ENCODE data around the gene GPR87. TPM values are rescaled to one million over a fixed set of nuclear protein-coding genes. Genes with fewer than 3 reads are reported as not detected.

GPR87 gene
- total and polyA plus RNA-seq, 9 of the 15 experiments (the other 6 are each of a cell fraction or from before 2014, with no cell fraction given), result not detected

DNA sequence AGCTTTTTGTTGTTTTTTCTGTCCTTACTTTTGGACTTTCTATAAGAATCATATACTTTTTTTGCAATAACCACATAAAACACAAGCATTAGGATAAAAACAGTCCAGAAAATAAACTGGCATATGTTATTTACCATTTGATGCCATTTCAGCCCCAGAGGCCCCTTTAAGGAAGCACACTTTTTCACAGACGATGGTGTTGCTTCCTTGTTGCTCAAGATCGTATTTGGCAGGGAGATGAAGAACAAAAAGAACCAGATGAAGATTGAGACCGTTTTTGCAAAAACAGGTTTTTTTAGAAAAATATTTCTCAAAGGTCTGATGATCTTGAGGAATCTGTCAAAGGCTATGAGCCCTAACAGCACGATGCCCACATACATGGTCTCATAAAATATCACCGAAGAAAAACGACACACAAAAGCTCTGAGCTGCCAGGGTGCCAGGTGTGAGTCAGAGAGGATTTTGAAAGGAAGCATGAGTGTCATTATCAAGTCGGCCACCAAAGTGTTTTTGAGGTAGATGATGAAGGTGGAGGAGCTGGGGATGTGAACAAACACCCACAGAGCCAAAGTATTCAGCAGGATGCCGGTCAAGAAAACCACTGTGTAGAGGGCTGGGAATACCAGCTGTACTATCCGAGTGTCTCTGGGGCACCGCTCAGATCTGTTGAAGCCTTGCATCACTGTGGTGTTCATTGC, 11.8 kb upstream of the GPR87 start:
- no peak overlapping the region for H3K4me3 ChIP-seq
- FAIRE-seq, result no peak
- intact Hi-C loops (cut with micrococcal nuclease) (no loop called here), in situ Hi-C loops (cut with MboI) (no loop called here)
- ATAC-seq, result no peak
- H3K9me3 ChIP-seq (replicated peaks; ENCODE audit: control insufficient read depth, insufficient read depth, low read depth, low read length), result no peaks in the 10 kb centered on the region
- no peaks in the 10 kb centered on the region for H3K36me3 ChIP-seq (ENCODE audit: control insufficient read depth, insufficient read depth, low read length)
- H2AFZ ChIP-seq (ENCODE audit: low read depth, low read length), result no peak overlapping the region
- H3K9me1 ChIP-seq (ENCODE audit: control insufficient read depth, insufficient read depth, low read length), result no peaks in the 10 kb centered on the region
- H3K79me2 ChIP-seq (ENCODE audit: control insufficient read depth, insufficient read depth, low read length), result no peaks in the 10 kb centered on the region
- POLR2A ChIA-PET, result interaction anchor here (0.6 kb wide), 1 partner anchor 870 kb away, joined by 3 read pairs; no protein-coding TSS in a partner anchor
- no peak for DNase-seq (ENCODE audit: extremely low read depth in 1 of 4, low spot score in 3 of 4)
- BruUV-seq (replicated peaks), result no TSS peak
- no peak overlapping the region for H3K27ac ChIP-seq (ENCODE audit: extremely low read depth, low read depth, low read length)
- H3K9ac ChIP-seq (ENCODE audit: insufficient read depth in 1 of 2, low read depth in 2 of 2, low read length in 2 of 2), result no peak overlapping the region
- no peaks in the 10 kb centered on the region for H3K4me1 ChIP-seq (replicated peaks in 1 of 2; ENCODE audit: control insufficient read depth in 2 of 2, insufficient read depth in 2 of 2, low read length in 2 of 2)
- peaks cover 0 to 5% of the 10 kb centered on the region in 2 experiments; a peak in 1 of 5 replicates for H3K27me3 ChIP-seq (ENCODE audit: control insufficient read depth in 2 of 2, insufficient read depth in 2 of 2, low read length in 2 of 2)
- no peaks in the 10 kb centered on the region for H4K20me1 ChIP-seq (replicated peaks; ENCODE audit: control insufficient read depth, insufficient read depth, low read length)
- H3K4me2 ChIP-seq (ENCODE audit: insufficient read depth, low read length), result no peak overlapping the region
- CTCF ChIA-PET (ENCODE audit: low intra/inter-chr PET ratio), result interaction anchor here (0.5 to 1.5 kb wide), 2 partner anchors 101 to 337 kb away, joined by 3 to 9 read pairs; no protein-coding TSS in a partner anchor
- no peak for TF ChIP-seq PHTF2 (CRISPR knock-in tag; IDR thresholded peaks at IDR 0.05)
- TF ChIP-seq ZNF766 (CRISPR knock-in tag; conservative IDR thresholded peaks at IDR 0.05), result no peak
- no peak for TF ChIP-seq RBM17 (IDR thresholded peaks at IDR 0.05; ENCODE audit: borderline replicate concordance, low read depth, low read length)
- TF ChIP-seq ZKSCAN8 (CRISPR knock-in tag; IDR thresholded peaks at IDR 0.05), result no peak
- TF ChIP-seq ZNF324 (CRISPR knock-in tag; IDR thresholded peaks at IDR 0.05), result no peak
- TF ChIP-seq, protein P1, sequence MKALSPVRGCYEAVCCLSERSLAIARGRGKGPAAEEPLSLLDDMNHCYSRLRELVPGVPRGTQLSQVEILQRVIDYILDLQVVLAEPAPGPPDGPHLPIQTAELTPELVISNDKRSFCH (CRISPR knock-in tag; IDR thresholded peaks at IDR 0.05), result no peak
- TF ChIP-seq, protein P1 (tag; IDR thresholded peaks at IDR 0.05), result no peak
- TF ChIP-seq C11orf30 (IDR thresholded peaks at IDR 0.05; ENCODE audit: low read depth), result no peak
- no peak for TF ChIP-seq SMAD1 (IDR thresholded peaks at IDR 0.05; ENCODE audit: low read depth, low read length, partially characterized antibody)
- TF ChIP-seq NFYB (IDR thresholded peaks at IDR 0.05; ENCODE audit: extremely low read depth, insufficient read length), result no peak
- 1% methylated on average over 10 of the region's 10 CpGs for WGBS (ENCODE audit: insufficient coverage, low coverage, missing lambda C conversion rate)

Data from K562 (cell line).